GM12892 (cell line): ENCODE measurements around the gene PHF19.

Source experiments
- DNase-seq: peaks from one replicate; pipeline ENCODE4 v3.0.0; 2011; ENCODE audit not compliant: insufficient read length
- FAIRE-seq: peaks from 2 replicates; lab custom pipeline; 2011; peaks lifted over from hg19 to GRCh38; lab: Jason Lieb, UNC
- POLR2A ChIP-seq: IDR thresholded peaks from 2 replicates; pipeline ENCODE4 v1.6.1; 2011; ENCODE audit warnings: low read depth, low read length, control low read depth
- POLR2AphosphoS5 ChIP-seq: IDR thresholded peaks from 2 replicates; pipeline ENCODE4 v1.6.1; 2011; ENCODE audit warnings: low read depth, low read length, control low read depth
- TAF1 ChIP-seq: IDR thresholded peaks from 2 replicates; pipeline ENCODE4 v1.6.1; 2011; ENCODE audit warnings: low read depth, mild to moderate bottlenecking, control low read depth, low read length, borderline replicate concordance

Gene PHF19

DNA sequence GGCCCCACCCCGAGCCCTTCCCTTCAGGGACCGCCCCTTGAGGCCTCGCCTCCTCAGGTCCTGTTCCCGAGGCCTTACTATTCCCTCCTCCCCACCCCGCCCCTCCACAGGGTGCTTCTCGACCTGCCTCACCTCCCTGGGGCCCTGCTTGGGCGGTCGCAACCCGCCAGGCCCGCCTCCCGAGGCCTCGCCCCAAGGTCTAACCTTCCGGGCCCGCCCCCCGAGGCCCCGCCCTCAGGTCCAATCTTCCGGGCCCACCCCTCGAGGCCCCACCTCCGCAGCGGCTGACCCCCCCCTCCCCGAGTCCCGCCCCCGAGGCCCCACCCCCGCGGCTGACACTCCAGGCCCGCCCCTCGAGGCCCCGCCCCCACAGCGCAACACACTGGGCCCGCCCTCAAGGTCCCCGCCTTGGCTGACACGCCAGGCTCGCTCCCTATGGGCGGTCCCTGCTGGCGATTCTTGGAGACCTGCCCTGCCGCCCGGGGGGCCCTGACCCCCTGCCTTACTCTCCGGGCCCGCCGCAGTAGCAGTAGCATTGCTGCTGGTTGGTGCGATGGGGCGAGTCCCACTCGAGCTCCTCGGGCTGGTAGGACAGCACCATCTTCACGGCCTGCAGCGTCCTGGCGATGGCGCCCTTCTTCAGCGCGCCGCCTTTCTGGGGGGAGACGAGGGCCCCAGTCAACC lies 8.2 kb downstream of the PHF19 start:
- peak; percentile 70 for FAIRE-seq
- peak; percentile 29; the same call in 1 of the 2 replicates for TF ChIP-seq POLR2A
- no peak; the same call in 1 of the 2 replicates for TF ChIP-seq POLR2AphosphoS5
- TF ChIP-seq TAF1: no peak
- DNase-seq: peak; percentile 92

DNA sequence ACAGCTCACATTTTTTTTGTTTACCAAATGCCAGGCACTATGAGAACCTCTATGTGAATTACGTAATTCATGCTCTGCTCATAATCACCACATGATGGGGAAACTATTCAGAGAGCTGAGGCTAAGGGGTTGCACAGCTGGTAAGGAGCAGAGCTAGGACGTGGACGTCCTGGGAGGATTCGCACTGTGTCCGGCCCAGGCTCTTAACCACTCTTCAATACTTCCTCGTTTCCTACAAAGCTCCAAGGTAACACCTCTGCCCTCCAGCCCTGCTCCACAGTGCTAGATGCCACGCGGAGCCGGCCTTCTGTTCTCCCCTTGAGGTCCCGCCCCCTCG lies 8.7 kb downstream of the PHF19 start:
- FAIRE-seq (no peak), DNase-seq (no peak)
- TF ChIP-seq POLR2A (no peak), POLR2AphosphoS5 (no peak), TAF1 (no peak)

DNA sequence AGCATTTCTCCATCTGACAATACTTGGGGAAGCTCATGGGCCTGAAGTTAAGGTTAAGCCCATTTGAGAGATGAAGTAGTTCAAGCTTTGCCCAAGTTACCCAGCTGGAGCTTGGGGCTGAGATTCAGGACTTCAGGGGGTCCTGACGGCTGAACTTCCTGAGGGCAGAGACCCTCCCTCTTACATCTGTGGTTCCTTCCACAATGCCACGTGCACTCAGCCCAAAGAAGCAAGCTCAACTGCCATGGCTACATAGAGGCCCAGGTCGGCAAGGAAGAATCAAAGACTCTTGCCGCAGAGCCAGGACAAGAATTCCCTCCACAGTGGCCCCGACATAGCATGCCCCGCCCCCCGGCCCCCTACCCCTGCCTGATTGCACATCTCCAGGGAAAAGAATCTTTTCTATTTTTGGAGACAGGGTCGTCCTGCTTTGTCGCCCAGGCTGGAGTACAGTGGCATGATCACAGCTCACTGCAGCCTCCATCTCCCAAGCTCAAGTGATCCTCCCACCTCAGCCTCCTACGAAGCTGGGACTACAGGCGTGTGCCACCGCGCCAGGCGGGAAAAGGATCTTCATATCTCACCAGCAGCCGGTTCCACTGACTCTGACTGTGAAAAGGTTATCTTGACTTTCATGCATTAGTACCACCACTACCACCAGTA lies 9.2 kb downstream of the PHF19 start:
- TF ChIP-seq POLR2AphosphoS5: no peak
- TF ChIP-seq POLR2A: no peak
- TF ChIP-seq TAF1: no peak
- FAIRE-seq: no peak
- DNase-seq: no peak

DNA sequence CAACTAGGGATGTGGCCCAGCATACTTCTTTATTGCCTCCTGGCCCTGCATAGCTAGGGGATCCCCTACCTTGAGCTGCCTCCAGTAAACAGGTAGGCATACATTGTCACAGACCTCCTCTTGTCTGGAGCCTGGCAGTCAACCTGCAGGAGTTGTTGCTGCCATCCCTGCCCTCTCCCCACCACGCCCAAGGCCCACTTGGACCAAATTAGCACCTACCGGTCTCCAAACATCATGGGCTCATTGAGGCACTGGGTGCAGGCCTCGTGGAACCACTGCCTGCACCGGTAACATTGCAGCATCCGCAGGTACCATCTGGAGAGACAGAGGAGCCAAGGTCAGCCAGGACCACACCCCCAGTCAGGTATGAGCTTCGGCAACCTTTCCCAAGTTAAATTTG lies 10.3 kb downstream of the PHF19 start:
- FAIRE-seq: no peak
- no peak for TF ChIP-seq POLR2A
- no peak for TF ChIP-seq POLR2AphosphoS5
- TF ChIP-seq TAF1: no peak
- no peak for DNase-seq

DNA sequence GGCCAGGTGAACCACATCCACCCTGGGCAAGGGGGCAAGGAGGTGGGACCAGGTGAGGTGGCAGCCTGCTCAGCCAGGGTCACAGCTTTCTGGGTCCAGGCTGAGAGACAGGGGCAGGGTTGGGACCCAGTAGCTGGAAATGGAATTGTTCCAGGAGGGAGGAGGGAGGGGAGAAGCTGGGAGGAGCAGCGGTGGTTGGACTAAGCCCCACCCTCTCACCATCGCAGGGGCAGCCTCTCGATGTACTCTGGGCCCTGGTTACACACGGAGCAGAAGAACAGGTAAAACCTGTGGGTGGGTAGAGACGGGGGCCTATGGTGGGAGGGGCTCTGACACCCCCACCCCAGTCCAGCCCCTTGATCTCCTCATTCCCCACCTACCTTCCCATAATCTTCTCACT lies 11.2 kb downstream of the PHF19 start:
- FAIRE-seq (no peak), DNase-seq (no peak)
- TF ChIP-seq POLR2AphosphoS5 (no peak), POLR2A (no peak), TAF1 (no peak)

DNA sequence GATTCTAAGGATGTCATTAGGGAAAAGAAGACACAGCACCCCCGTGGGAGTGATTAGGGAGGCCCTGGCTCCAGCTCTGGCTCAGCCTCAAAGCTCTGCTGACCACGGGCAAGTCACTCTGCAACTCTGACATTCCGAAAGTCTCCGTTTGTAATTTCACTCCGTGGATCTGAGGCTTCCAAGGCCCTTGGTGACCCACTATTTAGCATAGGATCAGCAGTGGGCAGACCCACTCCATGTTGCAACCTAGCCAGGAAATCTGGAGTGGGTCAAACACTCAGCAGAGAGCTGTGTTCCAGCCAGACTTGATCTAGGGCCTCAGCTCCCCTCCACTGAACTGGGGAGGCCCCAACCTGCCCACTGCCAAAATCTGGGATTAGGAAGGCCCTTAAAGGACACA lies 11.8 kb downstream of the PHF19 start:
- no peak for FAIRE-seq
- no peak for DNase-seq
- no peak for TF ChIP-seq TAF1
- no peak for TF ChIP-seq POLR2A
- TF ChIP-seq POLR2AphosphoS5: no peak

DNA sequence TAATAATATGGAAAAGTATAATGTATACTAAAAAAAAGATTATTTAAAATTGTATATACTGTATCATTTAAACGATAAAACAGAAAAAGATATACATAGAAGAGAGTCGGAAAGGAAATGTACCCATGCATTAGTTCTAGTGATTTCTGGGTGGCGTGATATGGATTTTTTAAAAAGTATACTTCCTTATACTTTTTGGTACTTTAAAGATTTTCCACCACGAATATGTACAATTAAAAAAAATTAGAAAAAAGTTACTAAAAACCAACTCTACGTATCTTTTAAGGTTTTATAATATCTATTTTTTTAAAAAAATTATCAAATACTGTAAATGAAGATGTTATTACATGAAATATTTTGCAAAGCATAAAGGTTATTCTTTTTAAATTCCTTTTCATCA lies 12.3 kb downstream of the PHF19 start:
- TF ChIP-seq POLR2A (no peak), POLR2AphosphoS5 (no peak), TAF1 (no peak)
- DNase-seq (no peak), FAIRE-seq (no peak)

DNA sequence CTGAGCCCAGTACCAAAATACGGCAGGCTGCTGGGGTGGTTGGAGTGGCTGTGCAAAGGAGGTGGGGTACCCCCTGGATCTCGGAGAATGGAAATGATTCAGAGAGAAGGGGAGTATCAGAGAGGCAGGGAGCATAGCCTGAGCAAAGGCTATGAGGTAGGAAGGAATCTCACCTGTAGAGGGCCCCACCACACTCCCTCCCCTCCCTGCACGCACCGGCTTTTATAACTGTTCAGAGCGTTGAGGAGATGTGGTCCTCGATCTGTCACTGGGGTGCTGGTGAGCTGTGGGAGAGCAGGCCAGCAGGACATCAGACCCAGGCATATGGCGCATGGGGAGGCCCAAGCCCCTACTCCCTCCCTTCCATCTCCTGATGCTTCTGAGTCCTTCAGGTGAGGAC lies 13.2 kb downstream of the PHF19 start:
- FAIRE-seq (no peak), DNase-seq (no peak)
- TF ChIP-seq POLR2A (no peak), POLR2AphosphoS5 (no peak), TAF1 (no peak)

DNA sequence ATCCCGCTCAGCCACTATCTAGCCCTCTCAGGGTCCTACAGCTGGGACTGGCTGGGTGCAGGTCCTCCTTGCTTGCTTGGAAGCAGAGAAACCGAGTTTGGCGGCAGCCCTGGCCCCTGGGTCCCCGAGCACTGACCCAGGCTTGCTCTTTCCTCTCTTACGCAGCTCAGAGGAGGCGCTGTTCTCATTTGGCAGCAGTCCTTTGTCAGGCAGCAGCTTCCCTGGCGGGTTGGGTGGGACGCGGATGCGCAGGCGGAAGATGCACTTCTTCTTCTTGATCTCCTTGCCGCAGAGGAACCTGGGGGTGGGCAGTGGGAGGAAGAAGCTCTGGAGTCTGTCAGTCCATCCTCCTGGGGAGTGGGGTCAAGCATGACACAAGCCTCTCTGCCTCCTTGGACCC lies 14.5 kb downstream of the PHF19 start:
- TF ChIP-seq POLR2AphosphoS5 (no peak), POLR2A (no peak), TAF1 (no peak)
- FAIRE-seq: no peak
- no peak for DNase-seq

DNA sequence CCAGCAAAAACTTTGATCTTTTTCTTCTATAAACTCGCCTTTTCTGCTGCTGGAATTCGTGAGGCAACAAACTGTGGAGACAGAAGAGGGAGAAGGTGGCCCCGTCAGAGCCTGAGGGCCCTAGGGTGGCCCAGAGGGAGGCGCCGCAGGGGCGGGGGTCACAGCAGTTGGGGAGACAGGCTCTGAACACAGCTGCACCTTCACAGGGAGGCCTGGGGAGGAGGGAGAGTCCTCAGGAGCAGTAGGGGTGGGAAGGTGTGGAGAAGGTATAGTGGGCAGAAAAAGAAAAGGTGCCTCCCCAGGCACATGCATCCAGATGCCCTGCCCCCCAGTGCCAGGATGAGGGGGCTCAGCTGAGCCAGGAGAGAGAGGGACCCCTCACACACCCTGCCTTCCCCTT lies 15.1 kb downstream of the PHF19 start:
- TF ChIP-seq POLR2AphosphoS5 (no peak), TAF1 (no peak), POLR2A (no peak)
- no peak for FAIRE-seq
- DNase-seq: no peak

DNA sequence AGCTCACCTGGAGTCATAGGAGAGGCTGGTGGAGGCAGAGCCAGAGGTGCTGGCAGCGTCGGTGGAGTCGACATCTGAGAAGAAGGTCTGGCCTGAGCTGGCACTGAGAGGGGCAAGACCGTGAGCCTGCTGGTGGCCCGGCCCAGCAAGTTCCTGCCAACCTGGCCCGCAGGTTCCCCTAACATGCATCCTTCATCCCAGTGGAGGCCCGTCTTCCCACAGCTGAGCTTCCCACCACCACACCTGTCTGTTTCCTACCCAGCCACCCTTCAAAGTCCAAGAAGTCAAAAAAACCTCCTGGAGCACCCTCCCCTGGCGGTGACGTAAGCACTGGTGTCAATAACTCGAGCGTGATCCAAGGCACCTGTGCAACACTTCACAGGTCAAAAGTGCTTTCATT lies 16.9 kb downstream of the PHF19 start:
- TF ChIP-seq POLR2AphosphoS5 (no peak), POLR2A (no peak), TAF1 (no peak)
- FAIRE-seq: no peak

DNA sequence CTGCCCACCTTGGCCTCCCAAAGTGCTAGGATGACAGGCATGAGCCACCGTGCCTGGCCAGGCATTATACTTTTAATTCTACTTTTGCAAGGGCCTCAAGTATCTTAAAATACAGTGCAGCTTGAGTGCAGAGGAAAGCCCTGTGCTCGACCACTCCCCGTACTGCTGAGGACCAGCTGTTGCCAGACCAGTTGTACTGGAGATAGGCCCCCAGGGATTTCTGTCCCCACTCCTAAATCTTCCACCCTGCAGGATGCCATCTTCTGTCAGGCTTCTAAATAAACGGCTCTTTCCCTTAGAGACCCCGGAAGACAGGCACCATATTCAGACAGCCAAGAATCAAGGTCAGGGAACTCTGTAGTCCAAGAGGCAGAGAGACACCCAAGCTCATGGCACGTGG lies 17.6 kb downstream of the PHF19 start:
- TF ChIP-seq POLR2AphosphoS5 (no peak), TAF1 (no peak), POLR2A (no peak)
- no peak for FAIRE-seq
- no peak for DNase-seq

More for the DNA sequence above, 16.9 kb downstream of the PHF19 start:
- DNase-seq: no peak

DNA sequence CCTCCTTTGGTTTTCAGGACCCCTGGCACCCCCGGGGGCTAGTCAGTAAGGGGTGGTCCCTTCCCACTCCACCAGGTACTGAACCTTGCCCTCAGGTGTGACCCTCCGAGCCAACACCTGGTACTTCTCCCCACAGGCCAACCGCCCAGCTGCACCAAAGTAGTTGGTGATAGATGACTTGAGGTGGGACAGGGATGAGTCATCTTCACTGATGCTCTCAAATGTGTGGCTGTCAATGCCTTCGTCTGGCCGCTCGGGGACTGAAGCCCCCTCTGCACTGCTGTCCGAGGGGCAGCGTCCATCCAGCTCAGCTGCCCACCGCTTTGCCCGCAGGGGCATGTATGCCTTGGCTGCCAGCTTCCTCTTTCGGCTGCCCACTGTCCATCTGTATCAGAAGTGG lies 19.1 kb downstream of the PHF19 start:
- no peak for DNase-seq
- no peak for FAIRE-seq
- TF ChIP-seq TAF1 (no peak), POLR2AphosphoS5 (no peak), POLR2A (no peak)
